OCI-LY1 (cell line): ENCODE data around the gene SCNM1.
A peak's percentile ranks its signal among the peaks of the same experiment; 100 is the strongest.

Source experiments
- H2AFZ ChIP-seq: fragments of 200-600 bp; sonication (generic), shearing (Covaris generic); 2 replicates; pipeline ENCODE4 v1.6.0; 2014; ENCODE audit warnings: antibody characterized with exemption, mild to moderate bottlenecking, low read length
- H3F3A ChIP-seq: fragments of 200-600 bp; sonication (generic), shearing (Covaris generic); 2 replicates; pipeline ENCODE4 v1.6.0; 2014; ENCODE audit warnings: mild to moderate bottlenecking, antibody characterized with exemption, low read length, moderate library complexity; ENCODE audit not compliant: insufficient read depth
- H3K27ac ChIP-seq: fragments of 200-600 bp; sonication (generic); 2 replicates; pipeline ENCODE4 v1.5.1; 2014; ENCODE audit warnings: low read length, mixed run types, mild to moderate bottlenecking, low read depth; ENCODE audit not compliant: poor library complexity, severe bottlenecking
- H3K27me3 ChIP-seq: fragments of 200-600 bp; sonication (generic); 2 replicates; pipeline ENCODE4 v1.6.0; 2014; ENCODE audit warnings: antibody characterized with exemption, mild to moderate bottlenecking, low read length, moderate library complexity; ENCODE audit not compliant: insufficient read depth
- H3K36me3 ChIP-seq: fragments of 200-600 bp; sonication (generic); 2 replicates; pipeline ENCODE4 v1.6.1; 2014; ENCODE audit warnings: mild to moderate bottlenecking, antibody characterized with exemption, low read length, moderate library complexity, mixed read lengths; ENCODE audit not compliant: insufficient read depth
- H3K4me1 ChIP-seq: fragments of 200-600 bp; sonication (generic); 2 replicates; pipeline ENCODE4 v1.5.1; 2014; ENCODE audit warnings: mild to moderate bottlenecking, low read length, moderate library complexity; ENCODE audit not compliant: insufficient read depth, severe bottlenecking
- H3K4me2 ChIP-seq: fragments of 200-600 bp; sonication (generic), shearing (Covaris generic); 2 replicates; pipeline ENCODE4 v1.6.1; 2014; ENCODE audit warnings: low read length
- H3K4me3 ChIP-seq: fragments of 200-600 bp; sonication (generic); 2 replicates; pipeline ENCODE4 v1.5.1; 2014; ENCODE audit warnings: low read length, low read depth, mild to moderate bottlenecking, mixed read lengths; ENCODE audit not compliant: poor library complexity, severe bottlenecking
- H3K79me2 ChIP-seq: fragments of 200-600 bp; shearing (Covaris generic); 2 replicates; pipeline ENCODE4 v1.6.1; 2016; ENCODE audit warnings: mixed run types, low read length, mixed read lengths; ENCODE audit not compliant: insufficient read depth
- H3K9ac ChIP-seq: fragments of 200-600 bp; sonication (generic), shearing (Covaris generic); 2 replicates; pipeline ENCODE4 v1.6.1; 2014; ENCODE audit warnings: mild to moderate bottlenecking, low read length, mixed read lengths
- H3K9me2 ChIP-seq: fragments of 200-600 bp; sonication (generic), shearing (Covaris generic); 2 replicates; pipeline ENCODE4 v1.6.1; 2014; ENCODE audit warnings: low read depth, mild to moderate bottlenecking, low read length, mixed read lengths
- H3K9me3 ChIP-seq: fragments of 200-600 bp; shearing (Covaris generic); 2 replicates; pipeline ENCODE4 v1.6.1; 2014; ENCODE audit warnings: low read length, mixed read lengths
- H4K20me1 ChIP-seq: fragments of 200-600 bp; sonication (generic), shearing (Covaris generic); 2 replicates; pipeline ENCODE4 v1.6.0; 2016; ENCODE audit warnings: mild to moderate bottlenecking, low read length; ENCODE audit not compliant: insufficient read depth
- CTCF ChIP-seq: fragments of 200-600 bp; sonication (generic), shearing (Covaris generic); IDR thresholded peaks from 2 replicates; pipeline ENCODE4 v1.5.1; 2017; ENCODE audit warnings: mild to moderate bottlenecking, antibody characterized with exemption, low read length, moderate library complexity, mixed read lengths
- EZH2 ChIP-seq: fragments of 200-600 bp; sonication (generic), shearing (Covaris generic); IDR thresholded peaks from 2 replicates; pipeline ENCODE4 v1.8.0; 2017; ENCODE audit warnings: borderline replicate concordance, mixed run types, mild to moderate bottlenecking, antibody characterized with exemption, low read length, moderate library complexity, mixed read lengths

The SCNM1 gene

GRCh38 chr1:151175041-151175741 is 9.2 kb downstream of the SCNM1 start:
- Histone ChIP-seq H3K27me3 (no peaks in the 10 kb centered on the region), H3K4me2 (no peak overlapping the region), H3K4me3 (no peak overlapping the region), H2AFZ (no peak overlapping the region), H3K9me2 (no peaks in the 10 kb centered on the region), H3K9me3 (no peaks in the 10 kb centered on the region), H3K9ac (no peak overlapping the region), H3F3A (no peaks in the 10 kb centered on the region), H3K79me2 (no peaks in the 10 kb centered on the region), H4K20me1 (no peaks in the 10 kb centered on the region), H3K4me1 (no peaks in the 10 kb centered on the region), H3K27ac (no peak overlapping the region), H3K36me3 (peaks cover 65% of the 10 kb centered on the region)
- TF ChIP-seq EZH2 (no peak), CTCF (no peak)

GRCh38 chr1:151175863-151176262 is 9.9 kb downstream of the SCNM1 start, which contains the start of gene TMOD4:
Gene TMOD4 (minus strand): TSS chr1:151175981. CDS start chr1:151174875, 1,106 bp downstream.
- no peak within 1 kb of the TSS for H3K27ac ChIP-seq
- no peaks in the 10 kb centered on the region for H3K4me1 ChIP-seq
- TF ChIP-seq EZH2 (no peak), CTCF (peak; percentile 58)
- no peaks in the 10 kb centered on the region for H3K9me3 ChIP-seq
- no peaks in the 10 kb centered on the region for H3K27me3 ChIP-seq
- H3K4me3 ChIP-seq: no peak within 1 kb of the TSS
- H3K9me2 ChIP-seq: no peaks in the 10 kb centered on the region
- H3F3A ChIP-seq: no peaks in the 10 kb centered on the region
- H3K79me2 ChIP-seq: no peaks in the 10 kb centered on the region
- H3K4me2 ChIP-seq: no peak within 1 kb of the TSS
- no peak within 1 kb of the TSS for H3K9ac ChIP-seq
- H2AFZ ChIP-seq: no peak within 1 kb of the TSS
- peaks cover 65% of the 10 kb centered on the region for H3K36me3 ChIP-seq
- no peaks in the 10 kb centered on the region for H4K20me1 ChIP-seq

- H3K4me1 ChIP-seq: no peaks in the 10 kb centered on the region
Measured at GRCh38 chr1:151176514-151177045, 10.6 kb downstream of the SCNM1 start.

More at GRCh38 chr1:151176514-151177045, 10.6 kb downstream of the SCNM1 start:
- no peak for TF ChIP-seq EZH2
- no peak for TF ChIP-seq CTCF
- Histone ChIP-seq H3K4me3 (no peak overlapping the region), H3K79me2 (no peaks in the 10 kb centered on the region), H3K27me3 (no peaks in the 10 kb centered on the region), H3K4me2 (no peak overlapping the region), H2AFZ (no peak overlapping the region), H3F3A (no peaks in the 10 kb centered on the region), H3K36me3 (peaks cover 70% of the 10 kb centered on the region), H3K9ac (no peak overlapping the region), H4K20me1 (no peaks in the 10 kb centered on the region), H3K9me2 (no peaks in the 10 kb centered on the region), H3K9me3 (no peaks in the 10 kb centered on the region), H3K27ac (no peak overlapping the region)
